Mucosa of gallbladder (tissue), 1 donor: ENCODE data around the gene PCDHGA1. TPM values are rescaled to one million over a fixed set of nuclear protein-coding genes. Genes with fewer than 3 reads are reported as not detected.

Experiments
- DNase-seq: peaks from one replicate; pipeline ENCODE4 v3.0.0-alpha.2; 2020; ENCODE audit warnings: low spot score
- total RNA-seq: library from RNA; stranded (reverse); gene quantifications from one replicate; pipeline ENCODE4 v1.2.1, GENCODE V29; 2021
- donor health status: DM: no; HTN: no; CAD: no.

Gene PCDHGA1
- total RNA-seq, 1 donor from 2014 or later, result 0.72 TPM

DNA sequence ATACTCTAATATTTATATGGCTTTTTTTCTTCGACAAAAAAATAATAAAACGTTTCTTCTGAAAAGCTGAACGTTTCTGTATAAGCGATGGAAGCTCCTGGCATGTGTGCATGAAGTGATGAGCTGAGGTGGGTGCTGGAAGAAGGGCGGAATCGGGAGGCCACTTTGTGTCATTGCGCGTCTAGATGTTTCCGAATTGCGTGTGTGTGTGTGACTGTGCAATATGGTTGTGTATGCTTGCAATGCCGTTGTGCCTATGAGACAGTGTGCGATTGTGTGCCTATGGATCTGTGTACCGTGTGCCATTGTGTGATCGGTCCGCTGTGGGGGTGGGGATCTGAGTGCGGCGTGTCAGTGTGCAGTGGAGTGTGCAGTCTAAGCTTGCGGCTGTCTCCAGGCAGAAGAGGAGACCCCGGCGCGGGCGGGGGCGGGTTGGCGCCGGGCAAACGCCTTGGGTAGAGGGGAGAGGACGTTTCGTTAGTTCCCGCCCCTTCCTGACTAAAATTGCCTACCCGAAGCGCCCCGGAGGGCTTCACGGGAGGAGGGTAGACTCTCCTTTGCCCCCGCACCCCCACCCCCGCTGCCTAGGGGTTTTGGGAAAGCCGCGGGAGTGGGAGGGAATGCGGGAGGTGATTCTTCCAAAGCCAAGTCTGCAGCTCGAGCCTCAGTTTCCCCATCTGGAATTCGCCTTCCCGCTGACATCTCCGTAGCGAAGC is 182.8 kb downstream of the PCDHGA1 start:
- DNase-seq, result no peak

- DNase-seq, result peak; percentile 63
These were observed 183.5 kb downstream of the PCDHGA1 start for GRCh38 chr5:141513627-141514329.

DNA sequence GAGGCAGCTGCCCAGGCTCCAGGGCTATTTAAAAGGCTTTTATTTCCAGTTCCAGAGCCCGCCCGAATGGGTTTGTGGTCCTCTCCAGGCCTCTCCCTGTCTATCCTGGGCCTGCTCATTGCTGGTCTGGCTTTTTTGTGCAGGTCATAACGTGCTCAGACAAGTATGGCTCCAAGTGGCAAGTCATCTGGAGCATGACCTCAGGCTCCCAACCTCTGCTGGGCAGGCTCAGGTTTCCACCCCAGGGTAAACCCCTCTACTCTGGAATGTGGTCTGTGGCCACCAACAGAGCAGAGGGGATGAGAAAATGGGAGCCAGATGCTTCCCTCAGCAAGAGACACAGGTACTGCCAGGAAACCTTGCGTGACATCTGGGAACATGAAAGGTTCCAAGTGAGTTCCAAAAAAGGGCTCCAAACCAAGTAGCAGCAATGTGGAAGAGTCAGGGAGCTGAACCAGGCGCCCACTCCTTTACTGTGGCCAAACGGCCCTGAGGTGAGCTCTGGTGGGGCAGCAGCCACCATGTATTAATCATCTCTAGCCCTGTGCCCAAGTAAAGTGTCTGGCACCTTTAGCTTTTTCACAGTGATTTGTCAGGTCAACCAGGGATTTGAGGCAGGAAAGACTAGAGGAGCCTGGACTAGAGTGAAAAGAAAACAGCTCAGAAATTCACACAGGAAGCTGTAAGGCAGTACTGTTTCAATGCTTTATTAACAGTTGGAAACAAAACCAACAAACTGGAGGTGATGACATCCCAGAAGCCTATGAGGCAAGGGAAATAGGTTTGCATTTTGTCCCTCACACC is 184.2 kb downstream of the PCDHGA1 start:
- no peak for DNase-seq

GRCh38 chr5:141515141-141515540 is 184.8 kb downstream of the PCDHGA1 start:
- no peak for DNase-seq

GRCh38 chr5:141515946-141516671 is 185.8 kb downstream of the PCDHGA1 start:
- DNase-seq, result no peak

- DNase-seq, result no peak
These were observed 186.3 kb downstream of the PCDHGA1 start for GRCh38 chr5:141516672-141517025.

- DNase-seq, result no peak
These were observed 187.0 kb downstream of the PCDHGA1 start for GRCh38 chr5:141517312-141517711.

DNA sequence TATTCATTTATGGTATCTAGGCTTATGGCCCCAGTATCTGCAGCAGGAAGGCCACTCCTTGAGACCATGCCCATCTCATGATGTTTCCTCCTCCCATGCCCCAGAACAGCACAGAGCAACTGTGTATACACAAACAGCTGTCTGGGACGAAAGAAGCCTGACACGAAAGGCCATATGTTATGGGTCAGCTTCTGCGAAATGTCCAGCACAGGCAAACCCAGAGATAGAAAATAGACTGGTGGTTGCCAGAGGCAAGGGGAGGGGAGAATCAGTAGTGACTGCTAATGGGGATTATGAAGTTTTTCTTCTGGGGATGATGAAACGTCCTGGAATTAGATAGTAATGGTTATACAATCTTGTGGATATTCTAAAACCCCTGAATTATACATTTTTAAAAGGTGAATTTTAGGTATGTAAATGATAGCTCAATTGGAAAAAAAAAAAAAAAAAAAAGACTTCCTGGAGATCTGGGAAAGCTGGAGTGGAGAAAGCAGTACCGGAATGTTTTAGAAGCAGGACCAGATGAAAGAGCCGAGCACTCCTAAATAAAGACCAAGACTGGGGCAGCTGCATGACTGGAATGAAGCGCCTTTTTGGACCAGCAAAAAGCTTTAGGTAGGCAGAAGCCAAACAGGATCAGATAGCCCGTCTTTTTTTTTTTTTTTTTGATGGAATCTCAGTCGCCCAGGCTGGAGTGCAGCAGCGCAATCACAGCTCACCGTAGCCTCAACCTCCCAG is 187.7 kb downstream of the PCDHGA1 start:
- DNase-seq, result peak; percentile 52

- DNase-seq, result no peak
These were observed 188.3 kb downstream of the PCDHGA1 start for GRCh38 chr5:141518618-141519015.

DNA sequence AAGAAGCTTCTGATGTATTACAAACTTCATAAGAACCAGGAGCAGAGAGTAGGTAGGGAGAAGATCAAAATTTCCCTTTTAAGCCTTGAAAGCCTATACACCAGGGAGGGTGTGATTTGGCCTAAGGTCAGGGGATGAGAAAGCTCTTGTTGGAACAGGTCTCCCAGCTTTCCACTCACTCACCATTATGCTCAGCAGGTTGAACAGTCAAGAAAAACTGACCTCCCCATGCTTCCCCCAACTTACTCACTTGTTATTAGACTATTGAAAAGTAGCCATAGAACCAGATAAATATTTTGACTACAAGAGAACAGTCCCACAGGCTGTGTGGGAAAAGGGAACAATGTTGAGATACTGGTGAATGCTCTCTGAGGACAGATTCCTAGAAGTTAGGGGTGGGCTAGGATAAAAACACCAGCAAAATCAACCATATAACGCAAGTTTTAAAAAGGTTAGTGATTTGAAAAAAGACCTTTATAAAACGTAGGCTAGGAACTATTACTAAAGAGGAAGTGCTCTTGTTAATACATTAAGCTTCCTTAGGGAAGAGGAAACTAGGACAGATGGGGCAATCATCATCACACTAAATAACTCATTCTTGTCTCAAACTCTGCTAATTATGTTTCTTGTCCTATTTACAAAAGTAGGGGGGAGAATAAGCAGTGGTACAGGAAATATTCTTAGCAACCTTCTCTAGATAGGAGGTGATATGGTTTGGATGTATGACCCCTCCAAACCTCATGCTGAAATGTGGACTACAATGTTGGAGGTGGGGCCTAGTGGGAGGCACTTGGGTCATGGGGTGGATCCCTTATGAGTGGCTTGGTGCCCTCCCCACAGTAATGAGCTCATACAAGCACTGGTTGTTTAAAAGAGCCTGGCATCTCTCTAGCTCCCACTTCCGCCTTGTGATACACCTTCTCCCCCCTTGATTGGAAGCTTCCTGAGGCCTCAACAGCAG is 189.6 kb downstream of the PCDHGA1 start:
- DNase-seq, result no peak

DNA sequence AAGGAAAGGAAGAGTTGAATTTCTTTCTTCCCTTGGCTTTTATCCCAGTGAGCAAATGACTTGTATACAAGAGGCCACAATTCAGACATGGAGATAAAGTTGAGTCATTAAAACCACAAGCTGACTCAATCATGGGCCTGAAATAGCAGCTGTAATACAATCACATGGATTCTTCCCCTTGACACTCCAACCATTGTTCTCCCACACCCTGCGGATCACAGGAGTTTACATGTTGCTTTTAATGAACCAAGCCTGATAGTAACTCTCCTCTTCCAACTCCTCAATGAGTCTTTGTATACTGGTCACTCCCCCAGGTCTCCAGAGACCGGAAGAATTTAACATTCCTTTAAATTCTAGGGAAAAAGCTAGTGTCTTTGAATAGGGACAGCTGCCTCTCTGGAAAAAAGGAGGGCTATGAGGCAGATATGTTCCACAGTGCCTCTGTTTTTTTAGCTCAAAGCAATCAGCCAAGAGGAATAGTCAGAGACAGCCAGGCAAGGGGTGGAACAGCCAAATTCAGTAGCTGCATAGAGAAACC is 191.0 kb downstream of the PCDHGA1 start:
- peak; percentile 74 for DNase-seq

DNA sequence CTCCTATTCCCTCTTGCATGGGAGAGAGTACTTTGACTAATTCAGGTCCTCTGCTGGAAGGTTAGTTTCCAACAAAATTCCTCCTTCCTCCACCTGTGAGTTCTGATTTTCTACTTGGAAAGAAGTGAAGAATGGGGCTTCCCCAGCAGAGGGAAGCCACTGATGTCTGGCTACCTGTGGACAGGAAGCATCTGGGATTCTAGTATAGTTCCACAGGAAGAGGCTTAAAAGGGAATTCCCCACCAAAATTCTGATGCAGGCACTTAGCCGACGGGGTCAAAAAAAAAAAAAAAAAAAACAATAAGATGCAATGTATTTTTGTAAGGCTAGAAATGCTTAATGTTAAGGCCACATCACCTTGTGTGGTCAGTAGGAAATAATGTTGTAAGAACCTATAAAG is 192.0 kb downstream of the PCDHGA1 start:
- DNase-seq, result no peak

- no peak for DNase-seq
These were observed 193.7 kb downstream of the PCDHGA1 start for GRCh38 chr5:141523991-141524390.

- peak; percentile 88 for DNase-seq
These were observed 194.6 kb downstream of the PCDHGA1 start for GRCh38 chr5:141524604-141525597.

DNA sequence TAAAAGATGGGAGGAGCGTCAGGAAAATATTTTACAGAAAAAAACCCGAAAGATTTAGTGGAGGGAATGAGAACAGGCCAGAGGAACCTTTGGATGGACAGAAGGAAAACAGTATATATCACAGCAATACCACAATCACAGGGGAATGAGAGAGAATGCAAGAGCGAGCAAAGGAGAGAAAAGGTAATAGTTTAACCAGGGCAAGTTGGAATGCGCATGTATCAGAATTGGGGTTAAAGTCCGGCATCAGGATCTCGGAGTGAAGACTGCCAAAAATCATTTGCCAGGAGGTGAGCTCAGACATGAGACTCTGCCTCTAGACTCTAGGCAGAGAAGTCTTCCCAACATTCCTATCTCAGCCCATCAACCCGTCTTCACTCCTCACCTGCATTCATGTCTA is 195.3 kb downstream of the PCDHGA1 start:
- DNase-seq, result peak; percentile 78

DNA sequence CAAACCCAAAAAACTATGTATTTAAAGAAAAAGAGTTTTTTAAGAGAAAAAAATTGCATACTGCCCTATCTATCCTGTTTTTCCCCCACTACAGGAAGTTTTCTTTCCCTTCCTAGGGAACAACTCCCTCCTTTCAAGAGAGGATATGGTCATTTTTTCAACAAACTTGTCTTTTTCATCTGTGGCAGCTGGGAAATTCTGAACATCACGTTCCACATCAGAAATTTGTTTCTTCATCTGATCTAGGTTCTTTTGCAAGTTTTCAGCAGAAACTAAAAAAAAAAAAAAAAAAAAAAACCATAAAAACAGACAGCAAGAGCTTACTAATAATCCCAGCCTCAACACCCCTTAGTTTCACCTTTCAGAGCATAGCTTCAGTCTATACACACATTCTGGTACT is 197.1 kb downstream of the PCDHGA1 start:
- no peak for DNase-seq

- no peak for DNase-seq
These were observed 198.1 kb downstream of the PCDHGA1 start for GRCh38 chr5:141528291-141528984.

DNA sequence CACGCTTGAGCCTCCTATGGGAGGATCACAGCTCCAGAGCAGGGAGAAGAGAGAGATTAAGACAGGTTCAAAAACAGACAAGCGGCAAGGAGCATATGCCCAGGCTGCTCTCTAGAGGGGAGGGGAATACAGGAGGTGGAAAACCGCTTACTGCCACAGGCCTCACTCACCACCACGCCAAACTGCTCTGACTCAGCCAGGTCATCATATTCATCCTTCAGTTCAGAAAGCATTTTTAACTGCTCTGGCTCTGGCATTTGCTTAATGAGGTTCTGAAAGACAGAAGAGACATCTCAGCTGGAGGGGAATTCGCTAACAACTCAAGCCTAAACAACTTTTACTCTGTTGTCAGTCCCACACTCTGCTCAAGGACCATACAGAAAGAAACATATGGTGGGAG is 198.7 kb downstream of the PCDHGA1 start:
- DNase-seq, result no peak
